AG04450 (cell line): ENCODE measurements around the gene GABBR2. TPM values are rescaled to one million over a fixed set of nuclear protein-coding genes. Genes with fewer than 3 reads are reported as not detected.

Experiments
- CTCF ChIA-PET: fragments of 300-600, 350-600 bp; formaldehyde crosslinking; extraction: SDS; loops from one replicate; lab custom pipeline; 2022; ENCODE audit warnings: antibody characterized with exemption, inconsistent platforms; lab: Charles Lee
- POLR2A ChIA-PET: fragments of 350-600 bp; formaldehyde crosslinking; extraction: SDS; loops from one replicate; lab custom pipeline; 2021; ENCODE audit warnings: antibody characterized with exemption, inconsistent platforms; lab: Yijun Ruan, JAX
- DNase-seq: peaks from one replicate; pipeline ENCODE4 v3.0.0-alpha.2; 2011; ENCODE audit warnings: low read depth, low spot score
- H3K27ac ChIP-seq: one replicate; pipeline ENCODE4 v1.5.1; 2012; ENCODE audit warnings: low read depth, low read length, control low read depth
- H3K27me3 ChIP-seq: one replicate; pipeline ENCODE4 v1.6.0; 2012; ENCODE audit warnings: low read length; ENCODE audit not compliant: control insufficient read depth, insufficient read depth
- H3K4me3 ChIP-seq: 2 replicates; pipeline ENCODE4 v1.5.1; 2011; ENCODE audit warnings: mild to moderate bottlenecking, low read depth, low read length, control low read depth
- H3K9me3 ChIP-seq: 2 replicates; pipeline ENCODE4 v1.5.1; 2012; ENCODE audit warnings: low read length; ENCODE audit not compliant: control insufficient read depth, insufficient read depth
- CTCF ChIP-seq: IDR thresholded peaks from 2 replicates; pipeline ENCODE4 v1.5.1; 2011; ENCODE audit warnings: low read depth, low read length, control low read depth, inconsistent platforms
- polyA plus RNA-seq: library from polyadenylated mRNA; depleted of rRNA; stranded (reverse); fragments of >200 nt; gene quantifications from 2 replicates; pipeline ENCODE4 v1.2.3, GENCODE V29; 2011

GABBR2 gene
- polyA plus RNA-seq, 1 experiment, result 2.4 TPM

GRCh38 chr9:98332405-98332831 is 376.3 kb downstream of the GABBR2 start:
- TF ChIP-seq CTCF, result no peak
- ChIA-PET POLR2A (no interaction called here), CTCF (interaction anchor here (1.1 kb wide), 1 partner anchor 442 kb away, joined by 3 read pairs; no protein-coding TSS in a partner anchor)
- Histone ChIP-seq H3K9me3 (no peaks in the 10 kb centered on the region), H3K4me3 (no peak overlapping the region), H3K27ac (no peak overlapping the region), H3K27me3 (no peaks in the 10 kb centered on the region)
- DNase-seq, result no peak

- ChIA-PET POLR2A (interaction anchor here (0.6 to 1.5 kb wide), 8 partner anchors 13 to 631 kb away, joined by 3 to 5 read pairs (median 3); no protein-coding TSS in a partner anchor), CTCF (interaction anchor here (0.7 to 1.1 kb wide), 3 partner anchors 368 to 443 kb away, joined by 3 to 10 read pairs (median 3); no protein-coding TSS in a partner anchor)
- peak overlapping the region; percentile 58 for H3K27ac ChIP-seq
- no peaks in the 10 kb centered on the region for H3K9me3 ChIP-seq
- no peak overlapping the region for H3K4me3 ChIP-seq
- no peak for DNase-seq
- no peaks in the 10 kb centered on the region for H3K27me3 ChIP-seq
- TF ChIP-seq CTCF, result no peak
Measured at GRCh38 chr9:98331536-98332259, 377.0 kb downstream of the GABBR2 start.

- ChIA-PET POLR2A (interaction anchor here (0.6 to 1.5 kb wide), 9 partner anchors 12 to 631 kb away, joined by 3 to 11 read pairs (median 3); no protein-coding TSS in a partner anchor), CTCF (interaction anchor here (0.6 to 0.9 kb wide), 3 partner anchors 34 to 445 kb away, joined by 3 to 10 read pairs (median 7); no protein-coding TSS in a partner anchor)
- Histone ChIP-seq H3K9me3 (no peaks in the 10 kb centered on the region), H3K27me3 (no peaks in the 10 kb centered on the region), H3K27ac (peak overlapping the region; percentile 69), H3K4me3 (no peak overlapping the region)
- TF ChIP-seq CTCF, result no peak
- DNase-seq, result peak; percentile 84
Measured at GRCh38 chr9:98330831-98331230, 377.9 kb downstream of the GABBR2 start.

- TF ChIP-seq CTCF, result no peak
- DNase-seq, result no peak
- ChIA-PET CTCF (interaction anchor here (1.2 kb wide), 1 partner anchor 14 kb away, joined by 6 read pairs; no protein-coding TSS in a partner anchor), POLR2A (interaction anchor here (1.5 kb wide), 1 partner anchor 12 kb away, joined by 3 read pairs; no protein-coding TSS in a partner anchor)
- Histone ChIP-seq H3K4me3 (no peak overlapping the region), H3K9me3 (no peaks in the 10 kb centered on the region), H3K27ac (no peak overlapping the region), H3K27me3 (no peaks in the 10 kb centered on the region)
Measured at GRCh38 chr9:98329904-98330303, 378.8 kb downstream of the GABBR2 start.

GRCh38 chr9:98329281-98329680 is 379.5 kb downstream of the GABBR2 start:
- no peaks in the 10 kb centered on the region for H3K9me3 ChIP-seq
- no peak for DNase-seq
- ChIA-PET CTCF (interaction anchor here (0.9 to 1.2 kb wide), 2 partner anchors 14 to 447 kb away, joined by 3 to 6 read pairs; no protein-coding TSS in a partner anchor), POLR2A (no interaction called here)
- no peak overlapping the region for H3K27ac ChIP-seq
- no peaks in the 10 kb centered on the region for H3K27me3 ChIP-seq
- TF ChIP-seq CTCF, result no peak
- no peak overlapping the region for H3K4me3 ChIP-seq
